VCaP (cell line): ENCODE measurements around the gene CPNE4.
"Not testable (repeated sequence)": the region's sequence is repeated elsewhere in the genome, so short reads cannot be mapped to it uniquely, and the experiment has no call there.

Source experiments
- H3K27ac ChIP-seq: fragments of 450-650 bp; 2 replicates; pipeline ENCODE4 v1.5.1; 2017
- TF ChIP-seq, protein P1 (sequence below): fragments of 450-650 bp; conservative IDR thresholded peaks from 2 replicates; pipeline ENCODE4 v1.5.1; 2017; ENCODE audit warnings: mild to moderate bottlenecking, moderate library complexity

Gene CPNE4

DNA sequence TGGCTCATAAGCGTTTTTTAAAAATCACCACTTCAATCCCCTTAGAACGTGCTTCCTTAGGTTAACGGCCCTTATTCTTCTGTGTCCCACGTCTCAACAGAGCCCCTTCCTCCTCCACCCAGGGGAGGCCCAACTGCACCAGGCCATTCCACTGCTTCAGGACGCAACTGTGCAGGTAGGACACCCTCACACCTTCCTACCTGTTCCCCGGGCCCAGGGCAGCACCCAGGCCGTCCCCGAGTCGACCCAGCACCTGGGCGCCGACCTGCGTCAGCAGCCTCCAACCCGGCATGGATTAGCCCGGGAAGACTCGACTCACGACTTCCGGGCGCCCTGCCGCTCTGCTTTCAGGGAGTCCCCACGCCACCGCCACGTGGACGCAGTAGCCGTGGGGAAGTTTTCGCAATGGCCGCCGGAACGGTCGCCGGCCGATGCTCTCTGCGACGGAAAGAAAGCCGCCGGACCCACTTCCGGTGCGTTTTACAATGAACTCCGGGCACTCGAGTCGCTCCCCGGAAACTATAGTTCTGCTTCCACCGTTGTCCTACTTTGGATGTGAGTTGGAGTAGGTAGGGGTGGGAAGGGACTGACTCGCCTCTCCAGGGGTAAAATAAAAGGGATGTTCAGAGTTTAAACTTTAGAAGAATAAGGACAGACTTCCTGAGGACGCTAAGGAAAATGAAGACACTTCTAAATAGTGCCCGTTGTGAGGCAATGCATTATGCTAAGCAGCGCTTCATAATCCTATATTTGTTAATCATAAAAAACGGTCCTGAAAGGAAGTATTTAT, 532.1 kb downstream of the CPNE4 start, which contains the start of gene MRPL3:
TSS of gene MRPL3 (minus strand) at position 442 of the 790 bp plus-strand sequence. CDS start at position 292, 150 bp downstream.
- peak within 1 kb of the TSS; percentile 90 for H3K27ac ChIP-seq
- TF ChIP-seq, protein P1, sequence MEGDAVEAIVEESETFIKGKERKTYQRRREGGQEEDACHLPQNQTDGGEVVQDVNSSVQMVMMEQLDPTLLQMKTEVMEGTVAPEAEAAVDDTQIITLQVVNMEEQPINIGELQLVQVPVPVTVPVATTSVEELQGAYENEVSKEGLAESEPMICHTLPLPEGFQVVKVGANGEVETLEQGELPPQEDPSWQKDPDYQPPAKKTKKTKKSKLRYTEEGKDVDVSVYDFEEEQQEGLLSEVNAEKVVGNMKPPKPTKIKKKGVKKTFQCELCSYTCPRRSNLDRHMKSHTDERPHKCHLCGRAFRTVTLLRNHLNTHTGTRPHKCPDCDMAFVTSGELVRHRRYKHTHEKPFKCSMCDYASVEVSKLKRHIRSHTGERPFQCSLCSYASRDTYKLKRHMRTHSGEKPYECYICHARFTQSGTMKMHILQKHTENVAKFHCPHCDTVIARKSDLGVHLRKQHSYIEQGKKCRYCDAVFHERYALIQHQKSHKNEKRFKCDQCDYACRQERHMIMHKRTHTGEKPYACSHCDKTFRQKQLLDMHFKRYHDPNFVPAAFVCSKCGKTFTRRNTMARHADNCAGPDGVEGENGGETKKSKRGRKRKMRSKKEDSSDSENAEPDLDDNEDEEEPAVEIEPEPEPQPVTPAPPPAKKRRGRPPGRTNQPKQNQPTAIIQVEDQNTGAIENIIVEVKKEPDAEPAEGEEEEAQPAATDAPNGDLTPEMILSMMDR: no peak

DNA sequence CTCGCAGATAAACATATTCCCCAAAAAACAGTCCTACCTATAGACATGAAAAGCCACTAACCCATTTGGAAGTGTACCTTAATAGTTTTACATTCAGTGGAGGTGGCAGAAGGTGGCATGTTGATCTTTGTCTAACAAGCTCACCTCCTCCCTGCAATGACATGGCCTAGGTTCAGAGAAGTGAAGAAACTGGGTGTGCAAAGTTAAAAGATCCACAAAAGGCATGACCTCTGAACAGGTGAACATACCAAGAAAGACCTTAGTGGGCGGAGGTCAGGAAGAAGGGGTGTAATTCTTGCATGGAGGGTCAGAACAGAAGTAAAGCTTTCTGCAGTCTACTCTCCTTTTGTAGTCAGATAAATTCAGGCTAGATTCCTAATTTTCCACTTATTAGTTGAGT, 532.9 kb downstream of the CPNE4 start:
- TF ChIP-seq, protein P1: no peak
- peak overlapping the region; percentile 90 for H3K27ac ChIP-seq

DNA sequence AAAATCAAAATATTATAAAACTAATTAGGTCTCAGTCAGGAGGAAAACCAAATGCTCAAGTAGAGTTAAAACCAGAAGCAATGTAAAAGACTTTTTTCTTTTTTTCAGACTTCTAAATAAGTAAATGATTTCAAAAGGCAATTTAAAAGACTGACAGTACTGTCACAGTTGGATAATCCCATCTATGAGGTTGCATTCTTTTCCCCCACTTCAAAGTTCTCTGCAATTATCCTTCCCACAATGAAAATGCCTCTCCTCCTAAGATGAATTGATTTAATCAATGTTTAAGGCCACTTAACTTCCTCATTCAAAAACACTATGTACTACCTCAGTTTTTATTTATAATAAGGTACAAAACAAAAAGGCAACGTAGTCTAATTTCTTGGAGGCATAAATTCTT, 540.1 kb downstream of the CPNE4 start:
- no peak overlapping the region for H3K27ac ChIP-seq
- TF ChIP-seq, protein P1: no peak

DNA sequence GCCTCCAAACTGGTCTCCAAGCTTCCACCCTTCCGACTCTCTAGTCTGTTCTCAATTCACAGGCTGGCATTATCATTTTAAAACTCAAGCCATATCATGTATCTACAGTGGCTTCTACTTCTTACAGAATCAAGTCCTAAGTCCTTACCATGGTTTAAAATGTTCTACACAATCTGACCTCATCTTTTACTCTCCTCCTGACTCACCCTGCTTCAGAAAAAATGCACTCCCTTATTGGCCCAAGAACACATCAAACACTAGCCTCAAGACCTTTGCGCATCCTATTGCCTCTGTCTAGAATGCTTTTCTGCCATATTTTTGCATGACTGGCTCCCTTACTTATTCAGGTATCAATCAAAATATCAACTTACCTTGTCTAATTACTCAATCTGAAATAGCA, 543.0 kb downstream of the CPNE4 start:
- TF ChIP-seq, protein P1: no peak
- H3K27ac ChIP-seq: no peak overlapping the region

DNA sequence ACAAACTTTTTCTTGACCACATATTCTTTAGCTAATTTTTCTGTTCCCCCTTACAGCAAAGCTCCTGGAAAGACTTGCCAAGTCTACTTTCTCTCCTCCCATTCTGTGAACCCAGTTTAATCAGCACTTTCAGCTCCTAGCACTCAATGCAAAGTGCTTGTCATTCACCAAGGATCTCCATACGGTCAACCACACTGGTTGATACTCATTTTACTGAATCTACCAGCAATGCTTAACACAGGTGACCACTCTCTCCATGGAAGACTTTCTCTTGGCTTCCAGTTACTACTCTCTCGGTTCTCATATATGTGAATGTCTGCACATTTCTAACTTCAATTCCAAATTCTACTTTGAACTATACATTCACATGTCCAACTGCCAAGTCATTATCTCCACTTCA, 543.7 kb downstream of the CPNE4 start:
- no peak overlapping the region for H3K27ac ChIP-seq
- TF ChIP-seq, protein P1: no peak

DNA sequence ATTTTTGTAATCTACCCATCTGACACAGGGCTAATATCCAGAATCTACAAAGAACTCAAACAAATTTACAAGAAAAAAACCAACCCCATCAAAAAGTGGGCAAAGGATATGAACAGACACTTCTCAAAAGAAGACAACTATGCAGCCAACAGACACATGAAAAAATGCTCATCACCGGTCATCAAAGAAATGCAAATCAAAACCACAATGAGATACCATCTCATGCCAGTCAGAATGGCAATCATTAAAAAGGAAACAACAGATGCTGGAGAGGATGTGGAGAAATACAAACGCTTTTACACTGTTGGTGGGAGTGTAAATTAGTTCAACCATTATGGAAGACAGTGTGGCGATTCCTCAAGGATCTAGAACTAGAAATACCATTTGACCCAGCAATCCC, 548.3 kb downstream of the CPNE4 start:
- H3K27ac ChIP-seq: not testable (repeated sequence)

DNA sequence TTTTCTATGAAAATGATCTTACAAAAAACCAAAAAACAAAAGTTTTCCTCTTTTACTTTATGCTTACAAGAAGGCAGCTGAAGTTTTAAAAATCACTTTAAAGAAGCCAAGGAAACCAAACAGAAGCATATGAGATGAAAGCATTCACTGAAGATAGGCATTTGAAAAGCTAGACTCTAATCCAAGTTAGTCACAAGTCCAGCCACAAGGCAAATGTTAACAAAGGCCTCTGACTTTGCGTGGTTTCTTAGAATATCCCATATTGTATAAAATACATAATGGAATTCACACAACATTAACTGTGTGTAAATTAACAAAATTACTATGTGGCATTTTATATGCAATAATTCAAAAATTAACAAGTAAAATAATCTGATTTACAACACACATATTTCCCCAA, 549.7 kb downstream of the CPNE4 start:
- no peak overlapping the region for H3K27ac ChIP-seq
- TF ChIP-seq, protein P1: no peak

DNA sequence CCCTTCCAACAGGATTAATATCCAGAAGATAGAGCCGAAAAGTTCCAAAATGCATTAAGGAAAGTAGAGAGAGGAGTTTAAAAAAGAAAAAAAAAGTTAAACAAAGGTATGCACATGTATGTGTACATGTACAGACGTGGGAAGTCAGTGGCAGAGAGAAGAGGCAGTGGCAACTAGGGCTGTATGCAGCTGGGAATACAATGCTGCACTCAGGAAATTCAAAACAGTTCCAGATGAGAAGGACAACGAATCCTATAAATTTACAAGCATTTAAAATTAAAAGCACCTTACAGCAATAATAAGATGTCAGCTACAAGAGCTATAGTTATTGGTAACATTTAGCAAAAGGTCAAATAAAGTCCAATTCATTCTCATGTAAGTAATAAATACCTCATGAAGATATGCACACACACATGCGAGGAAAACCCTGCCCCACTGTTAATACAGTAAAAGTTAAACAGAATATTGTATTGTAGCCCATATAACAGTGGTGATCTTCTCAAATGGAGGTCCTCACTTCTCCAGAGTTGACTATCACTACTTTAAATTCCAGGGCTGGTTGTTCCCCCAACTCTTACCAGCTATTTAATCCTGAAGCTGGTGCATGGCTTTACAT, 550.2 kb downstream of the CPNE4 start:
- TF ChIP-seq, protein P1: no peak
- no peak overlapping the region for H3K27ac ChIP-seq
